Smooth muscle cell (in vitro differentiated cells): ENCODE results near the gene LUZP2. TPM values are rescaled to one million over a fixed set of nuclear protein-coding genes. Genes with fewer than 3 reads are reported as not detected.

Experiments used
- DNase-seq: peaks from one replicate; lab custom pipeline; 2025; ENCODE audit not compliant: unreplicated experiment; lab: John Stamatoyannopoulos, UW
- H2AFZ ChIP-seq: fragments of 200-600 bp; sonication (generic); 2 replicates; pipeline ENCODE4 v1.6.0; 2016; ENCODE audit warnings: antibody characterized with exemption, low read depth, mild to moderate bottlenecking
- H3F3A ChIP-seq: fragments of 200-600 bp; sonication (generic); 2 replicates; pipeline ENCODE4 v1.6.0; 2017; ENCODE audit warnings: antibody characterized with exemption, low read depth
- H3K27ac ChIP-seq: fragments of 200-600 bp; sonication (generic); 2 replicates; pipeline ENCODE4 v1.5.1; 2016; ENCODE audit warnings: low read depth, mild to moderate bottlenecking
- H3K27me3 ChIP-seq: fragments of 200-600 bp; sonication (generic); 2 replicates; pipeline ENCODE4 v1.6.1; 2016; ENCODE audit warnings: low read depth, mild to moderate bottlenecking
- H3K36me3 ChIP-seq: fragments of 200-600 bp; sonication (generic); 2 replicates; pipeline ENCODE4 v1.5.1; 2016; ENCODE audit warnings: low read depth
- H3K4me1 ChIP-seq: fragments of 200-600 bp; sonication (generic); 2 replicates; pipeline ENCODE4 v1.5.1; 2016; ENCODE audit warnings: low read depth
- H3K4me2 ChIP-seq: fragments of 200-600 bp; sonication (generic); 2 replicates; pipeline ENCODE4 v1.6.0; 2016; ENCODE audit warnings: mild to moderate bottlenecking
- H3K4me3 ChIP-seq: fragments of 200-600 bp; sonication (generic); 2 replicates; pipeline ENCODE4 v1.5.1; 2016; ENCODE audit warnings: mild to moderate bottlenecking
- H3K79me2 ChIP-seq: fragments of 200-600 bp; sonication (generic); 2 replicates; pipeline ENCODE4 v1.6.0; 2016; ENCODE audit warnings: low read depth, mild to moderate bottlenecking
- H3K9ac ChIP-seq: fragments of 200-600 bp; sonication (generic); 2 replicates; pipeline ENCODE4 v1.6.0; 2016; ENCODE audit warnings: low read depth
- H3K9me3 ChIP-seq: fragments of 200-600 bp; sonication (generic); replicated peaks from 2 replicates; pipeline ENCODE4 v1.5.1; 2016; ENCODE audit warnings: low read depth
- H4K20me1 ChIP-seq: fragments of 200-600 bp; sonication (generic); 2 replicates; pipeline ENCODE4 v1.6.0; 2016; ENCODE audit warnings: low read depth
- CTCF ChIP-seq: fragments of 200-600 bp; sonication (generic); IDR thresholded peaks from 2 replicates; pipeline ENCODE4 v1.5.1; 2017; ENCODE audit warnings: borderline replicate concordance, mild to moderate bottlenecking, antibody characterized with exemption; ENCODE audit not compliant: insufficient read depth, poor library complexity, severe bottlenecking
- WGBS: methylation state at CpG from one replicate; pipeline ENCODE4 v1.1.7; 2016; ENCODE audit warnings: low lambda C conversion rate; 5-methylcytosine and 5-hydroxymethylcytosine counted together
- polyA plus RNA-seq: library from polyadenylated mRNA; unstranded; fragments of >200 nt; fragmentation: Nextera tagmentation; extraction: Ambion mirVana; gene quantifications from 2 replicates; pipeline ENCODE4 v1.2.1, GENCODE V29; 2016
- total RNA-seq: library from RNA; depleted of rRNA; stranded (reverse); fragments of >200 nt; gene quantifications from 2 replicates; pipeline ENCODE4 v1.2.3, GENCODE V29; 2014

Gene LUZP2
- total and polyA plus RNA-seq, 2 experiments from 2014 or later, result 1.1 to 1.3 TPM

GRCh38 chr11:25052844-25053243, 556.0 kb downstream of the LUZP2 start:
- no peak for TF ChIP-seq CTCF
- no peaks in the 10 kb centered on the region for H4K20me1 ChIP-seq

DNA sequence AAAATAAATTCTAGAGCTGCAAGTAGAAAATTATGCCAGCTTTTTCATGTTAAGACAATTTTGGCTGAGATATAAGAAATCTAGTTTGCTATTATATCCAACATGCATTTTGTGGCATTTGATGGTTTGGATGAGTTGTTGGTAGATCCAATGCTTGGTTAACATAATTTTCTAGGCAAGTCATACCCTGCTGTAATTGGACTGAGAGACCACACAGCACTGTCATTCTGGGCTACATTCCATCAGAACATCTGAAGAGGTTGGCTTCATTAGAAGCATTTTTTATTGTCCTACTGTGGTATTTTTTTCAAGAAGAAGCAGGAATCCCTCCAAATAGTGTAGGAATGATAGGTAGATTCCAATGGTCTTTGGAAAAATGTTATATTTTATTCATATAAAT, 561.0 kb downstream of the LUZP2 start:
- Histone ChIP-seq H3K4me3 (no peak overlapping the region), H3K27me3 (no peaks in the 10 kb centered on the region), H3K79me2 (no peaks in the 10 kb centered on the region), H3K4me1 (no peaks in the 10 kb centered on the region), H3K4me2 (no peak overlapping the region), H2AFZ (no peak overlapping the region), H3F3A (no peaks in the 10 kb centered on the region), H3K27ac (no peak overlapping the region), H4K20me1 (no peaks in the 10 kb centered on the region), H3K9me3 (no peaks in the 10 kb centered on the region), H3K9ac (no peak overlapping the region), H3K36me3 (no peaks in the 10 kb centered on the region)
- TF ChIP-seq CTCF, result no peak
- DNase-seq, result no peak

More at GRCh38 chr11:25052844-25053243, 556.0 kb downstream of the LUZP2 start:
- Histone ChIP-seq H3K9ac (no peak overlapping the region), H3K79me2 (no peaks in the 10 kb centered on the region), H3K4me1 (no peaks in the 10 kb centered on the region), H3K36me3 (no peaks in the 10 kb centered on the region), H2AFZ (no peak overlapping the region), H3K4me3 (no peak overlapping the region), H3K27me3 (no peaks in the 10 kb centered on the region), H3K27ac (no peak overlapping the region), H3K9me3 (no peaks in the 10 kb centered on the region), H3K4me2 (no peak overlapping the region), H3F3A (no peaks in the 10 kb centered on the region)
- DNase-seq, result no peak

DNA sequence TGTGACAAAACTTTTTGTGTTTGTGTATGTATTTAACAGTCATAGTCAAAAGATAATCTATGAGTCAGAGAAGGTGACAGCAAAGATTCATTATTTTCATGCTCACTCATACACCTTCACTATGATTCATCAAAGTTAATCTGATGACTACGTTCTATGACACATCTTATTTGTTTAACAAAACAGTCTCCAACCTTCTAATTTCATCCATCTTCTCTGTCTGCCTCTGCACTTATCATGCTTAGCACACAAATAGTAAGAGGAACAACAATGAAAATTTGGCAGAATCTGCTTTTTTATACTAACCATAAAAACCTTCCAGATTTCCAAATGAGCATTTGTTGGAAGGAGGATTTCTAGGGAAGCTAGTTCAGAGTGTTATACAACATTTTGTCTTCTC, 568.9 kb downstream of the LUZP2 start:
- no peak for TF ChIP-seq CTCF
- no peak for DNase-seq
- WGBS, result 38% methylated on average over 1 of the region's 1 CpG
- no peaks in the 10 kb centered on the region for H3K79me2 ChIP-seq
- H3K27me3 ChIP-seq, result no peaks in the 10 kb centered on the region
- H3K9ac ChIP-seq, result no peak overlapping the region
- no peaks in the 10 kb centered on the region for H3K36me3 ChIP-seq
- no peak overlapping the region for H3K4me2 ChIP-seq
- no peaks in the 10 kb centered on the region for H3K9me3 ChIP-seq
- H3K4me1 ChIP-seq, result no peaks in the 10 kb centered on the region
- H2AFZ ChIP-seq, result no peak overlapping the region
- no peaks in the 10 kb centered on the region for H4K20me1 ChIP-seq
- no peaks in the 10 kb centered on the region for H3F3A ChIP-seq
- no peak overlapping the region for H3K4me3 ChIP-seq
- H3K27ac ChIP-seq, result peak overlapping the region; percentile 71

GRCh38 chr11:25066706-25067105, 569.9 kb downstream of the LUZP2 start:
- no peak overlapping the region for H2AFZ ChIP-seq
- TF ChIP-seq CTCF, result no peak
- H3K27me3 ChIP-seq, result no peaks in the 10 kb centered on the region
- H3K9me3 ChIP-seq, result no peaks in the 10 kb centered on the region
- H3K79me2 ChIP-seq, result no peaks in the 10 kb centered on the region
- H3K36me3 ChIP-seq, result no peaks in the 10 kb centered on the region
- WGBS, result 71% methylated on average over 2 of the region's 2 CpGs
- H4K20me1 ChIP-seq, result no peaks in the 10 kb centered on the region
- no peak for DNase-seq
- H3K27ac ChIP-seq, result peak overlapping the region; percentile 71
- H3K4me3 ChIP-seq, result no peak overlapping the region
- no peaks in the 10 kb centered on the region for H3F3A ChIP-seq
- no peak overlapping the region for H3K4me2 ChIP-seq
- no peaks in the 10 kb centered on the region for H3K4me1 ChIP-seq
- no peak overlapping the region for H3K9ac ChIP-seq
